GM12872 (cell line): Measurements from ENCODE around the gene CDCA4.

Source experiments
- CTCF ChIP-seq: IDR thresholded peaks from 3 replicates; pipeline ENCODE4 v1.5.1; 2011; ENCODE audit warnings: low read depth, mild to moderate bottlenecking, low read length, moderate library complexity; ENCODE audit not compliant: insufficient read depth

CDCA4 gene

GRCh38 chr14:105053996-105054395 is 33.1 kb upstream of the CDCA4 start:
- no peak for TF ChIP-seq CTCF

- no peak for TF ChIP-seq CTCF
Observed at GRCh38 chr14:105053421-105053820, 32.5 kb upstream of the CDCA4 start.

DNA sequence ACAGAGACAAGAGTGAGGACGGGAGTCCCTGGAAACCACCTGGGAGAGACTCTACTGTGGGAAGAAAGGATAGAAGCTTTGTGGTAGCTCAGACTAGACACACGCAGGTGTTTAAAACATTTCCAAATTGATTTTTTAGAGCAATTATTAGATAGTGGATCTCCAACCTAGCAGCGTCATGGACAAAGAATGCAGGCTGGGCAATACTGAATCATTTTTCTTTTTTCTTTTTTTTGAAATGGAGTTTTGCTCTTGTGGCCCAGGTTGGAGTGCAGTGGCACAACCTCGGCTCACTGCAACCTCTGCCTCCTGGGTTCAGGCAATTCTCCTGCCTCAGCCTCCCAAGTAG is 31.2 kb upstream of the CDCA4 start:
- TF ChIP-seq CTCF = no peak

DNA sequence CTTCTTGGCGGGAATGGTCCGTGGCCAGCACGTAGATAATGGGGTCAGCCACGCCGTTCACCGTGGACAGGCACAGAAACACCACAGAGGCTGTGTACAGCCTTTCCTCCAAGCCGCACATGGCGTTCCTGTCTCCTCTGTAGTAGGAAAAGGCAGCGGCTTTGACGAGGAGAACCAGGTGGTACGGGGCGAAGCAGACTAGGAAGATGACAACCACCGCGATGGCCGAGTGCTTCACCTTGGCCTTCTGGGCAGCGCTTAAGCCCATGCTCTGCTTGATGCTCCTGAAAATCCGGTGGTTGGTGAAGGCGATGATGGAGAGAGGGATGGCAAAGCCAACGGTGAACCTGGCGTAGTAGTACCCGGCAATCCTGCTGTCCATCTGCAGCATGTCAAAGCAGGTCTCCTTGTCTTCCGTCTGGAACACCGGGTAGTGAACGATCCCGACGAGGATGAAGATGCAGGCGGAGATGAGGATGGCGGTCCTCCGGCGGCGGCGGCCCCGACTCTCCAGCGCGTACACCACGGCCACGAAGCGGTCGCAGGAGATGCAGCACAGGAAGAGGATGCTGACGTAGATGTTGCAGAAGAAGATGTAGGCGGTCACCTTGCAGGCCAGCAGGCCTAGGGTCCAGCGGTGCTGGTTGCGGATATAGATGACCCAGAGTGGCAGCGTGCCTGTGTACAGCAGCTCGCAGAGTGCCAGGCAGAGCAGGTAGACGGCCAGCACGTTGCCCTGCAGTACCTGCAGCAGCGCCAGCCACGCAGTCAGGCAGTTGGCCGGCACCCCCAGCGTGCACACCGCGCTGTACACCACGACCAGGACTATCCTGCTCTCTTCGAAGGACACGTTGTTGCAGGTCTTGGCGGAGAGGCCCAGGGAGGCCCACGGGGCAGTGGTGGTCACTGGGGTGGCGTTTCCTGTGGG is 30.6 kb upstream of the CDCA4 start:
- TF ChIP-seq CTCF = no peak

GRCh38 chr14:105050551-105050897 is 29.6 kb upstream of the CDCA4 start:
- TF ChIP-seq CTCF = no peak

DNA sequence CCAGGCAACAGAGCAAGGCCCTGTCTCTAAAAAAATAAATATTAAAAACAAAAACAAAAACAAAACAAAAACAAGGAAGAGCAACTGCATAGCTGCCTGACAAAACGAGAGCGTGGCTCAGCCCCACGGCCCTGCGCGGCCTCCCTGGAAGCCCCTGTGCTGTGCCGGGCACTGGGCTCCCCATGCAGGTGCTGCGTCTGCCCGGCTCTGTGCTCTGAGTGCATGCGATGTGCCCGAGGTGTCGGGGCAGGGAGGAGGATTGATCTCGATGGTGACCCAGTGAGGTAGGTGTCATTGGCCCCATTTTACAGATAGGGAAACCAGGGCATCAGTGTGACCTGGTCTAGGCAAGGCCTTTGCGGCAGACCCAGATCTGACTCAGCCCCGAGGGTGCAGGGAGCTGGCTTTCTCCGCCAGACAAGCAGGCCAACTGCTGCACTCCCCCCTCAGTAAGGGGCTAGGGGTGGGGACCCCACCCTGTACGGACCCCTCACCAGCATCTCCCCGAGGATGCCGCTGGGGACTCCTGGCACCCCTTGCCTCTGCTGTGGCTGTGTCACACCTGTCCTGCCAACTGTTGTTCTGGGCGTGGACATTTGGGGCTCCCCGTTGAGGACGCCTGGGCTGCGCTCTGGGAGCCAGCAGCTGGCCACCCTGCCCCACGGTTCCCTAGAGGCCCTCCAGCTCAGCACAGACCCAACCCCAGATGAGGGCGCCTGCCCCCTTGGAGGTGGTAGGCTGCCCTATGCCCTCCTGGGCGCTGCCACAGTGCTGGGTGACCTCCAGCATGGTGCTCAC is 29.1 kb upstream of the CDCA4 start:
- no peak for TF ChIP-seq CTCF

- TF ChIP-seq CTCF = no peak
Observed at GRCh38 chr14:105047283-105048016, 26.6 kb upstream of the CDCA4 start.
